NCI-H1436 (cell line): ENCODE measurements around the gene KLHL11.
"Not testable (repeated sequence)": the region's sequence is repeated elsewhere in the genome, so short reads cannot be mapped to it uniquely, and the experiment has no call there.

Source experiments
- DNase-seq: peaks from one replicate; lab custom pipeline; 2025; lab: John Stamatoyannopoulos, UW

The KLHL11 gene

GRCh38 chr17:41885733-41886132, 20.5 kb upstream of the KLHL11 start:
- no peak for DNase-seq

- no peak for DNase-seq
Observed at GRCh38 chr17:41882756-41883155, 17.5 kb upstream of the KLHL11 start.

GRCh38 chr17:41880130-41880529, 14.9 kb upstream of the KLHL11 start:
- no peak for DNase-seq

GRCh38 chr17:41874293-41874670, 9.1 kb upstream of the KLHL11 start:
- not testable (repeated sequence) for DNase-seq

GRCh38 chr17:41873559-41874292, 8.5 kb upstream of the KLHL11 start:
- DNase-seq = no peak

- no peak for DNase-seq
Observed at GRCh38 chr17:41871789-41872188, 6.6 kb upstream of the KLHL11 start.

- no peak for DNase-seq
Observed at GRCh38 chr17:41870627-41871026, 5.4 kb upstream of the KLHL11 start.

- DNase-seq = no peak
Observed at GRCh38 chr17:41870097-41870496, 4.9 kb upstream of the KLHL11 start.

- no peak for DNase-seq
Observed at GRCh38 chr17:41869426-41869825, 4.2 kb upstream of the KLHL11 start.

- no peak for DNase-seq
Observed at GRCh38 chr17:41868568-41868967, 3.3 kb upstream of the KLHL11 start.

- no peak for DNase-seq
Observed at GRCh38 chr17:41865596-41865893, 322 bp upstream of the KLHL11 start.

GRCh38 chr17:41864498-41864835, 756 bp downstream of the KLHL11 start:
- DNase-seq = no peak

- no peak for DNase-seq
Observed at GRCh38 chr17:41863074-41863848, 2.0 kb downstream of the KLHL11 start.

GRCh38 chr17:41860254-41860931, 4.8 kb downstream of the KLHL11 start:
- no peak for DNase-seq

- DNase-seq = not testable (repeated sequence)
Observed at GRCh38 chr17:41851382-41851781, 13.8 kb downstream of the KLHL11 start.

GRCh38 chr17:41849251-41849990, 15.8 kb downstream of the KLHL11 start:
- no peak for DNase-seq

- DNase-seq = no peak
Observed at GRCh38 chr17:41848788-41849187, 16.4 kb downstream of the KLHL11 start.

GRCh38 chr17:41844971-41845370, 20.3 kb downstream of the KLHL11 start:
- DNase-seq = no peak

- not testable (repeated sequence) for DNase-seq
Observed at GRCh38 chr17:41840781-41841180, 24.4 kb downstream of the KLHL11 start.

- DNase-seq = not testable (repeated sequence)
Observed at GRCh38 chr17:41839448-41839847, 25.8 kb downstream of the KLHL11 start.

GRCh38 chr17:41837761-41838538, 27.3 kb downstream of the KLHL11 start, which contains the start of gene KLHL10:
TSS of gene KLHL10 (plus strand) at chr17:41837825. CDS start at chr17:41837933, 108 bp downstream.
- DNase-seq = no peak
